Left ventricle myocardium inferior (tissue), 1 donor: ENCODE measurements around the gene FXR1. TPM values are rescaled to one million over a fixed set of nuclear protein-coding genes. Genes with fewer than 3 reads are reported as not detected.

Experiments
- DNase-seq: peaks from one replicate; pipeline ENCODE4 v3.0.0-alpha.2; 2020
- H3K27ac ChIP-seq: fragments of 200-600 bp; replicated peaks from 2 replicates; pipeline ENCODE4 v1.8.0; 2021
- H3K27me3 ChIP-seq: fragments of 200-600 bp; 2 replicates; pipeline ENCODE4 v1.8.0; 2021; ENCODE audit warnings: low read depth
- H3K36me3 ChIP-seq: fragments of 200-600 bp; 2 replicates; pipeline ENCODE4 v1.8.0; 2021
- H3K4me1 ChIP-seq: fragments of 200-600 bp; 2 replicates; pipeline ENCODE4 v1.8.0; 2021
- H3K4me3 ChIP-seq: fragments of 200-600 bp; 2 replicates; pipeline ENCODE4 v1.8.0; 2021; ENCODE audit warnings: mild to moderate bottlenecking, moderate library complexity
- H3K9me3 ChIP-seq: fragments of 200-600 bp; replicated peaks from 2 replicates; pipeline ENCODE4 v1.8.0; 2021
- intact Hi-C: fragments of 100-400 bp; cut with micrococcal nuclease; formaldehyde crosslinking; loops from one replicate; pipeline ENCODE4 v1.11.0; 2022
- total RNA-seq: library from RNA; stranded (reverse); fragmentation: NEBNext Ultra II Directional; extraction: Animal tissue kit (Norgen Biotek cat#: 25700); gene quantifications from one replicate; pipeline ENCODE4 v1.2.1, GENCODE V29; 2021
- TF ChIP-seq, protein P1 (sequence below): fragments of 200-600 bp; IDR thresholded peaks from 2 replicates; pipeline ENCODE4 v1.8.0; 2021; ENCODE audit warnings: antibody characterized with exemption, mild to moderate bottlenecking, borderline replicate concordance
- donor health status: DM: no; HTN: yes; CAD: no; lungs with severe emphysema.

FXR1 gene
- total RNA-seq, 1 donor from 2014 or later: 276 TPM

GRCh38 chr3:180940826-180941225, 28.4 kb downstream of the FXR1 start:
- TF ChIP-seq, protein P1, sequence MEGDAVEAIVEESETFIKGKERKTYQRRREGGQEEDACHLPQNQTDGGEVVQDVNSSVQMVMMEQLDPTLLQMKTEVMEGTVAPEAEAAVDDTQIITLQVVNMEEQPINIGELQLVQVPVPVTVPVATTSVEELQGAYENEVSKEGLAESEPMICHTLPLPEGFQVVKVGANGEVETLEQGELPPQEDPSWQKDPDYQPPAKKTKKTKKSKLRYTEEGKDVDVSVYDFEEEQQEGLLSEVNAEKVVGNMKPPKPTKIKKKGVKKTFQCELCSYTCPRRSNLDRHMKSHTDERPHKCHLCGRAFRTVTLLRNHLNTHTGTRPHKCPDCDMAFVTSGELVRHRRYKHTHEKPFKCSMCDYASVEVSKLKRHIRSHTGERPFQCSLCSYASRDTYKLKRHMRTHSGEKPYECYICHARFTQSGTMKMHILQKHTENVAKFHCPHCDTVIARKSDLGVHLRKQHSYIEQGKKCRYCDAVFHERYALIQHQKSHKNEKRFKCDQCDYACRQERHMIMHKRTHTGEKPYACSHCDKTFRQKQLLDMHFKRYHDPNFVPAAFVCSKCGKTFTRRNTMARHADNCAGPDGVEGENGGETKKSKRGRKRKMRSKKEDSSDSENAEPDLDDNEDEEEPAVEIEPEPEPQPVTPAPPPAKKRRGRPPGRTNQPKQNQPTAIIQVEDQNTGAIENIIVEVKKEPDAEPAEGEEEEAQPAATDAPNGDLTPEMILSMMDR: no peak
- Histone ChIP-seq H3K4me1 (peaks cover 14% of the 10 kb centered on the region), H3K27ac (no peak overlapping the region), H3K9me3 (no peaks in the 10 kb centered on the region), H3K36me3 (peaks cover 38% of the 10 kb centered on the region), H3K27me3 (no peaks in the 10 kb centered on the region), H3K4me3 (no peak overlapping the region)
- intact Hi-C loops: no loop called here
- no peak for DNase-seq

DNA sequence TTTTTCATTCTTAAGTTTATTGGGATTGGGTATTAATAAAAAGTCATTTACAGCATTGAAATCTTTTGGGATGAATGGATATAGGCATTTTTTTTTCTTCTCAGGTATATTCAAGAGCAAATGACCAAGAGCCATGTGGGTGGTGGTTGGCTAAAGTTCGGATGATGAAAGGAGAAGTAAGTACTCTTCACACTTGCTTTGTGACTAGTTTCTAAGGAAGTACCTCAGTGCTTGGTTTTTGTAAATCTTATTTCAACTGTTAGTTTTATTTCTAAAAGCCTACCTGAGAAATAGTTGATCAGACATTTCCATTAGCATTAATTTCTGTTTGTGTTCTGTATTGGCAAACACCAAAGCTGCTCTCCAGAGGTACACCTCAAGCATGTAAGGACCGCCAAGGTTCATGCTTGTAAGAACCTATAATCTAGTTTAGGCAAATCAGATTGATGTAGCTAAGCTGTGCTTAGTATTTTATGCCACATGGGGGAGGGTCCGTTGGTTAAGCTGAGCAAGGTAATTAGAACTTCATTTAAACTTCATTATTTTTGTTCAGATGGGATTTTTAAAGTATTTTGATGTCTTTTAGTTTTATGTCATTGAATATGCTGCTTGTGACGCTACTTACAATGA, 35.4 kb downstream of the FXR1 start:
- no peak overlapping the region for H3K4me3 ChIP-seq
- no peak for DNase-seq
- intact Hi-C loops: no loop called here
- H3K4me1 ChIP-seq: no peaks in the 10 kb centered on the region
- H3K36me3 ChIP-seq: peaks cover 70% of the 10 kb centered on the region
- no peaks in the 10 kb centered on the region for H3K27me3 ChIP-seq
- H3K9me3 ChIP-seq: no peaks in the 10 kb centered on the region
- H3K27ac ChIP-seq: no peak overlapping the region
- TF ChIP-seq, protein P1: no peak

GRCh38 chr3:180959691-180960090, 47.2 kb downstream of the FXR1 start:
- TF ChIP-seq, protein P1: no peak
- H3K27ac ChIP-seq: no peak overlapping the region
- peaks cover 22% of the 10 kb centered on the region for H3K4me1 ChIP-seq
- H3K4me3 ChIP-seq: no peak overlapping the region
- intact Hi-C loops: no loop called here
- no peaks in the 10 kb centered on the region for H3K9me3 ChIP-seq
- no peaks in the 10 kb centered on the region for H3K27me3 ChIP-seq
- H3K36me3 ChIP-seq: peaks cover 91% of the 10 kb centered on the region
- DNase-seq: no peak

- Histone ChIP-seq H3K9me3 (no peaks in the 10 kb centered on the region), H3K4me3 (no peak overlapping the region), H3K4me1 (peaks cover 17% of the 10 kb centered on the region), H3K27me3 (no peaks in the 10 kb centered on the region), H3K27ac (no peak overlapping the region), H3K36me3 (peaks cover 85% of the 10 kb centered on the region)
- intact Hi-C loops: no loop called here
- TF ChIP-seq, protein P1: no peak
- DNase-seq: no peak
Measured at GRCh38 chr3:180961087-180961486, 48.6 kb downstream of the FXR1 start.

- Histone ChIP-seq H3K27ac (no peak overlapping the region), H3K36me3 (peaks cover 81% of the 10 kb centered on the region), H3K4me3 (no peak overlapping the region), H3K9me3 (no peaks in the 10 kb centered on the region), H3K4me1 (peaks cover 17% of the 10 kb centered on the region), H3K27me3 (no peaks in the 10 kb centered on the region)
- DNase-seq: no peak
- intact Hi-C loops: no loop called here
- TF ChIP-seq, protein P1: no peak
Measured at GRCh38 chr3:180961552-180961951, 49.1 kb downstream of the FXR1 start.

- TF ChIP-seq, protein P1: no peak
- Histone ChIP-seq H3K36me3 (peaks cover 86% of the 10 kb centered on the region), H3K9me3 (no peaks in the 10 kb centered on the region), H3K27me3 (no peaks in the 10 kb centered on the region), H3K27ac (peak overlapping the region; percentile 24), H3K4me1 (peaks cover 17% of the 10 kb centered on the region), H3K4me3 (no peak overlapping the region)
- intact Hi-C loops: no loop called here
- DNase-seq: no peak
Measured at GRCh38 chr3:180962530-180962929, 50.1 kb downstream of the FXR1 start.
